ENCODE measurements around the gene KLRC2. TPM values are rescaled to one million over a fixed set of nuclear protein-coding genes. Genes with fewer than 3 reads are reported as not detected.

KLRC2 gene
- total RNA-seq, 3 donors from 2014 or later, result 0.47 to 0.94 (median 0.71) TPM

Other genes starting within 250 kb of the KLRC2 start
- gene GABARAPL1, start 223.1 kb downstream of the KLRC2 start, total RNA-seq, result 10 to 100 TPM in 1 of 3 donors, 1 to 10 TPM in 2; 6.3 to 10.4 (median 9.3) TPM
- 10 to 100 TPM in 1 of 3 donors, 1 to 10 TPM in 2; 6.9 to 17.7 (median 7.2) TPM for gene KLRD1, start 128.1 kb downstream of the KLRC2 start, total RNA-seq
- gene KLRK1, start 46.0 kb downstream of the KLRC2 start, total RNA-seq, result 10 to 100 TPM; 19.4 to 57.0 (median 55.4) TPM
- gene KLRC4, start 26.3 kb downstream of the KLRC2 start, total RNA-seq, result 1 to 10 TPM in 1 of 3 donors, under 1 TPM in 2; 0.78 to 1.1 (median 0.95) TPM
- gene KLRC3, start 15.4 kb downstream of the KLRC2 start, total RNA-seq, result under 1 TPM in 2 of 3 donors, not detected in 1; 0.46 to 0.47 TPM
- gene KLRC1, start 17.4 kb upstream of the KLRC2 start, total RNA-seq, result 1 to 10 TPM in 2 of 3 donors, under 1 TPM in 1; 0.86 to 5.0 (median 1.5) TPM
- gene EIF2S3B, start 69.9 kb upstream of the KLRC2 start, total RNA-seq, result 1 to 10 TPM in 2 of 3 donors, under 1 TPM in 1; 0.68 to 6.7 (median 1.2) TPM
- gene MAGOHB, start 177.6 kb upstream of the KLRC2 start, total RNA-seq, result 100 to 1,000 TPM in 1 of 3 donors, 10 to 100 TPM in 2; 78.1 to 104 (median 98.0) TPM
- under 1 TPM; 0.25 to 0.33 (median 0.32) TPM for gene STYK1, start 238.0 kb upstream of the KLRC2 start, total RNA-seq